Measurements from ENCODE around the gene KCNJ15. TPM values are rescaled to one million over a fixed set of nuclear protein-coding genes. Genes with fewer than 3 reads are reported as not detected.

KCNJ15 gene
- total RNA-seq, 3 donors from 2014 or later (not counting 1 experiment from before 2014, with no cell fraction given) = 1.9 TPM; not detected in 2

DNA sequence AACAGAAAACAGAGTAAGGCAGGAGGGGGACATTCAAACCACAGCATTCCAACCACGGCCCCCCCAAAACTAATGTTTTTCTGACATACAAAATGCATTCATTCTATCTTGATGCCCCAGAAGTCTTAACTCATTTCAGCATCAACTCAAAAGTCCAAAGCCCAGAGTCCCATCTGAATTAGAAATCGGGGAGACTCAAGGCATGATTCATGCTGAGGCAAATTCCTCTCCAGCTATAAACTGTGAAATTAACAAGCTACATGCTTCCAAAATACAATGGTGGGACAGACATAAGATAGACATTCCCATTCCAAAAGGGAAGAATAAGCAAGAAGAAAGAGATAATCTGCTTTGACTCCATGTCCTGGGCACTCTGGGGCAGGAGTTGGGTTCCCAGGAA, 73.9 kb downstream of the KCNJ15 start:
- Histone ChIP-seq H3K9me3 (ENCODE audit: control insufficient read depth, insufficient read depth, low read length) (no peaks in the 10 kb centered on the region), H3K27ac (ENCODE audit: low read length) (no peak overlapping the region), H3K4me1 (ENCODE audit: control insufficient read depth, insufficient read depth, low read length) (no peaks in the 10 kb centered on the region), H3K4me3 (ENCODE audit: low read length) (no peak overlapping the region), H3K27me3 (ENCODE audit: control insufficient read depth, insufficient read depth, low read length) (no peaks in the 10 kb centered on the region), H3K36me3 (ENCODE audit: control insufficient read depth, insufficient read depth, low read length) (no peaks in the 10 kb centered on the region)
- TF ChIP-seq, protein P1, sequence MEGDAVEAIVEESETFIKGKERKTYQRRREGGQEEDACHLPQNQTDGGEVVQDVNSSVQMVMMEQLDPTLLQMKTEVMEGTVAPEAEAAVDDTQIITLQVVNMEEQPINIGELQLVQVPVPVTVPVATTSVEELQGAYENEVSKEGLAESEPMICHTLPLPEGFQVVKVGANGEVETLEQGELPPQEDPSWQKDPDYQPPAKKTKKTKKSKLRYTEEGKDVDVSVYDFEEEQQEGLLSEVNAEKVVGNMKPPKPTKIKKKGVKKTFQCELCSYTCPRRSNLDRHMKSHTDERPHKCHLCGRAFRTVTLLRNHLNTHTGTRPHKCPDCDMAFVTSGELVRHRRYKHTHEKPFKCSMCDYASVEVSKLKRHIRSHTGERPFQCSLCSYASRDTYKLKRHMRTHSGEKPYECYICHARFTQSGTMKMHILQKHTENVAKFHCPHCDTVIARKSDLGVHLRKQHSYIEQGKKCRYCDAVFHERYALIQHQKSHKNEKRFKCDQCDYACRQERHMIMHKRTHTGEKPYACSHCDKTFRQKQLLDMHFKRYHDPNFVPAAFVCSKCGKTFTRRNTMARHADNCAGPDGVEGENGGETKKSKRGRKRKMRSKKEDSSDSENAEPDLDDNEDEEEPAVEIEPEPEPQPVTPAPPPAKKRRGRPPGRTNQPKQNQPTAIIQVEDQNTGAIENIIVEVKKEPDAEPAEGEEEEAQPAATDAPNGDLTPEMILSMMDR (IDR thresholded peaks at IDR 0.05) = no peak
- Mint-ChIP-seq H3K27me3 (ENCODE audit: low read depth in 2 of 2) (peaks cover 7 to 12% of the 10 kb centered on the region in 2 donors), H3K9me3 (no peaks in the 10 kb centered on the region), H3K36me3 (no peaks in the 10 kb centered on the region), H3K4me1 (no peaks in the 10 kb centered on the region), H3K27ac (no peak overlapping the region), H3K4me3 (no peak overlapping the region)
- DNase-seq (no peak), ATAC-seq (no peak)
- WGBS (ENCODE audit: insufficient coverage) = 90% methylated on average over 2 of the region's 2 CpGs
- intact Hi-C loops (cut with micrococcal nuclease) = no loop called here

DNA sequence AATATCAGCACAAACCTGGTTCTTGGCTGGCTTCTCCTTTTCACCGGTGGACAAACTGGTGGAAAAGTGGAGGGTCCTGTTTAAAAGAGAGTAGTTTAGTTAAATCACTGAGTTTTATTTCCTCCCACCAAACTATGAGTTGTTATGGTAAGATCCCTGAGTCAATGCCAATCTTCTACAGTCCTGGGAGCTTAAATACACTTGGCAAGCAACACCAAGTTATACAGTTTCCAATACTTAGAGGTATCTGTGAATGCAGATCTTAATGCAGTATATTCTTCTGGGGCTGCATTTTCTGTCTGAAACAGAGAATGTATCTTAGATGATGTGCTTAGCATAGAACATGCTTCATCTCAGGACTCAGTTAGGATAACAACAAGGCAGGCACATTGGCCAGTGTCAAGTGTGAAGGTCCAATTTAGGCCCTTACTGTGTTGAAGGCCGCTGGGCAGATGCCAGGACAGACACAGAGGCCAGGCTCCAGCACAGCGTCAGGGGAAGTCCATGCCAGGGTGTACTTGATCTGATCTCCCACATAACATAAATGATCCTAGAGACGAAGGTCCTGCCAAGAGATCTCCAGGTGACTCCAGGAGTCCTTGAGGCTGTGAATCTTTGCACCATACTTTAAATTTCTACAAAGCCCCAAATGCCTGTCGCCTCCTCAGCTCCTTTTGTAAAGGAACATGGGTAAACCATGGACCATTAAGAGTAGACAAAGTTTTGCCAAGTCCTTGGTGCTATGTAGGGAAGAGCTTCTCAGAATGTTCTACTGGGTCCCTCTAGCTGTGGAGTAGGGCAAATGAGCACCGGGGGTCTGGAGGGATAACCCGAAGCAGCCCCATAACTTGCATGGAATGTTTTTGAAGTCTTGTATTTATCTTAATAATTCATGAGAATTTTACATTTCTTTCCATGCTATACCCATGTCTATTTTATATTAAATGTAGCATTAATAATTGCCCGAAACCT, 76.8 kb downstream of the KCNJ15 start:
- Mint-ChIP-seq H3K9me3 (no peaks in the 10 kb centered on the region), H3K27ac (no peak overlapping the region), H3K4me1 (no peaks in the 10 kb centered on the region), H3K4me3 (no peak overlapping the region), H3K27me3 (ENCODE audit: low read depth in 2 of 2) (peaks cover 6 to 7% of the 10 kb centered on the region in 2 donors), H3K36me3 (no peaks in the 10 kb centered on the region)
- DNase-seq (no peak), ATAC-seq (no peak)
- intact Hi-C loops (cut with micrococcal nuclease) = no loop called here
- no peaks in the 10 kb centered on the region for H3K36me3 ChIP-seq (ENCODE audit: control insufficient read depth, insufficient read depth, low read length)
- no peaks in the 10 kb centered on the region for H3K4me1 ChIP-seq (ENCODE audit: control insufficient read depth, insufficient read depth, low read length)
- H3K4me3 ChIP-seq (ENCODE audit: low read length) = no peak overlapping the region
- TF ChIP-seq, protein P1 (IDR thresholded peaks at IDR 0.05) = no peak
- H3K9me3 ChIP-seq (ENCODE audit: control insufficient read depth, insufficient read depth, low read length) = no peaks in the 10 kb centered on the region
- H3K27ac ChIP-seq (ENCODE audit: low read length) = no peak overlapping the region
- 83% methylated on average over 6 of the region's 8 CpGs for WGBS (ENCODE audit: insufficient coverage)
- no peaks in the 10 kb centered on the region for H3K27me3 ChIP-seq (ENCODE audit: control insufficient read depth, insufficient read depth, low read length)

DNA sequence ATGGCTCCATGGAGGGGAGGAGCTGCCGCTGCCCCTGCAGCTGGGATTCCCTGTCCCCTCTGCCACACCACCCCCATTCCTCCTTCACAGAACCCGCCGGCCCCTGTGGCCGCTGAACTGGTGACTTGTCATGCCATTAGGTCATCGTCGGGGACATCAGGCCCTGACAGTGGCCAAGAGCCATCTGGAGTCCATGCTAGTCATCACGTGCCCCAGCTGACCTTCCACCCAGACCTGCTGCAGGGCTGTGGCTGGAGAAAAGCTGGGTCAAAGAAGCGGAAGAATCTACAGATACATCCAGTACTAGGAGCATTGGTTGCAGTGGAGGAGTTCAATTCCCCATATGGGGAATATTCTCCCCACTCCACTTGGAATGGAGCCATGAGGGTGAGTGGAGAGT, 78.1 kb downstream of the KCNJ15 start:
- H3K27me3 ChIP-seq (ENCODE audit: control insufficient read depth, insufficient read depth, low read length) = no peaks in the 10 kb centered on the region
- H3K36me3 ChIP-seq (ENCODE audit: control insufficient read depth, insufficient read depth, low read length) = no peaks in the 10 kb centered on the region
- H3K4me3 ChIP-seq (ENCODE audit: low read length) = no peak overlapping the region
- no peaks in the 10 kb centered on the region for H3K4me1 ChIP-seq (ENCODE audit: control insufficient read depth, insufficient read depth, low read length)
- no peaks in the 10 kb centered on the region for H3K9me3 ChIP-seq (ENCODE audit: control insufficient read depth, insufficient read depth, low read length)
- intact Hi-C loops (cut with micrococcal nuclease) = no loop called here
- Mint-ChIP-seq H3K27me3 (ENCODE audit: low read depth in 2 of 2) (peaks cover 3 to 6% of the 10 kb centered on the region in 2 donors), H3K4me3 (no peak overlapping the region), H3K4me1 (no peaks in the 10 kb centered on the region), H3K9me3 (no peaks in the 10 kb centered on the region), H3K27ac (no peak overlapping the region), H3K36me3 (no peaks in the 10 kb centered on the region)
- 87% methylated on average over 8 of the region's 8 CpGs for WGBS (ENCODE audit: insufficient coverage)
- ATAC-seq (no peak), DNase-seq (no peak)
- TF ChIP-seq, protein P1 (IDR thresholded peaks at IDR 0.05) = no peak
- H3K27ac ChIP-seq (ENCODE audit: low read length) = no peak overlapping the region
